ENCODE measurements around the gene SMIM30.
A peak's percentile ranks its signal among the peaks of the same experiment; 100 is the strongest.

Gene SMIM30

GRCh38 chr7:113100121-113100603 is 18.2 kb downstream of the SMIM30 start:
- no peak for DNase-seq (ENCODE audit: low spot score)

DNA sequence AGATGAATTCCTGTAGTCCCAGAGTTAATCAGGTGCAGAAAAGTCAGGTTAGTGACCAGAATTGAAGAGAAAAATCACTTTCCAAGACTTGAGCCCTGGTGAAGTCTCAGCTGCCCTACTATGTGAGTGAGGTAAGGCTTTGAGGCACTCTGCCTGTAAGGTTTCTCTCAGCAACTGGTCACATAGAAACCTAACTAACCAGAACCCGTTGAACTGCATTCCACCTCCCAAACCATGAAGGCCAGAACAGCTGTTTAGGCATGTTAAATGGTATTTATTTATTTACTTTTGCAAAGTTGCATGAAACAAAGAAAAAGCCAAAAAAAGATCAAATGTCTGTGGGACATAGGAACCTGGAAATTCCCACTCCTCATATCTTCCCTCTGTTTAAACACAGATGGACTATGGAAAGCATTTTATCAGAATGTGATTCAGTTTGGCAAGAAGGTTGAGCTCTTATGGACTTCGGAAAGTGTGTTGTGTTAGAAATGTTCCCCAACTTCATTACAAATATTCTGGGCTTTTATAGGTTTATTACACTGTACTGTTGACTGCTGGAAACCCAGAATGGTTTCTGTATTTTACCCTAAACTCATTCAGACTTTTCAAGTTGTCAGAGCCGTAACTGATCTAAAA is 19.0 kb downstream of the SMIM30 start:
- DNase-seq (ENCODE audit: low spot score): no peak

- no peak for DNase-seq (ENCODE audit: low spot score)
Observed at GRCh38 chr7:113094517-113095249, 23.7 kb downstream of the SMIM30 start.

GRCh38 chr7:113093561-113093960 is 24.8 kb downstream of the SMIM30 start:
- DNase-seq (ENCODE audit: low spot score): no peak

DNA sequence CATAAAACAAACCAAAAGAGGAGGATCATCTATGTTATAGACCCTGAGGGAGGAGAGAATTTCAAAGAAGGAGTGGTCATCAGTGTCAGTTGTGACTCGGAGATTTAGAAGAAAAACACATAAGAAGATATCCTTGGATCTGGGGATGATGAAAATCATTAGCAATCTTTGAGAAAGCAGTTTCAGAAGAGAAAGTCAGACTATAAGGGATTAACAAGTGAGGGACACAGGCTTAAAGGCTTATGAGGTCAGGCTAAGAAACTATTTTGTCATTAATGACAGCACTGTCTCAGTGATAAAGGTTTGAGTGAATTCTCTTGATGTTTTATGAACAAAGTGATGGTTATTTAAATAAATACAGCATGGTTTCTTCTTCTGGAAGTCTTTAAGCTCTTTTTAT is 25.6 kb downstream of the SMIM30 start:
- no peak for DNase-seq (ENCODE audit: low spot score)

- DNase-seq (ENCODE audit: low spot score): no peak
Observed at GRCh38 chr7:113087071-113087998, 31.0 kb downstream of the SMIM30 start.

- DNase-seq (ENCODE audit: low spot score): peak; percentile 22
Observed at GRCh38 chr7:113086431-113086888, 31.9 kb downstream of the SMIM30 start, which contains the start of gene GPR85. Gene GPR85, minus strand, starts transcription at chr7:113086827. Its CDS starts 2,106 bp downstream, at chr7:113084721.

DNA sequence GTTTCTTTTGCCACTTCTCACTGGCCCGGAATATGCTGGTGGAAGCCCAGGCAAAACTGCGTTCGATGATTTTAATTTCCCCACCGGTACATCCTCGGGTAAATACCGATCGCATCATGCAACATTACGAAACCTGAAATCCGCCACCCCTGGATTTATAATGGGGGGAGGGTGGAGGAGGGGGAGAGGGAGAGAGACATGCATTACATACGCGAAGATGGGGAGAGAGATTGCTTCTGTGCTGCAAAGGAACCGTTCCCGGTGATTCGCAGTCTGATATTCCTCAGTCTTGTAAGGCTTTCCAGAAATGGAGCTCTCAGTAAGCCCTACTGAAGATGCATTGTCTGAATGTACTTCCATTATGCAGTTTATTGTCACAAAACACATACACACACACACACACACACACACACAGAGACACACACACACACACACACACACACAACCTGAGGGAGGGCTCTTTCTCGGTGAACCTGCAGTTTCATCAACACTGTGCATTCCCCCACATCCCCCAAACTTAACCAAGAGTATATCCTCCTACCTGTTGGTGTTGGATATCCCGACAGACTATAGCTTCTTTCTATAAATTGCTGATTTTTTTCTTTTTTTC is 32.5 kb downstream of the SMIM30 start:
- no peak for DNase-seq (ENCODE audit: low spot score)

GRCh38 chr7:113084496-113085172 is 33.7 kb downstream of the SMIM30 start:
- DNase-seq (ENCODE audit: low spot score): no peak

DNA sequence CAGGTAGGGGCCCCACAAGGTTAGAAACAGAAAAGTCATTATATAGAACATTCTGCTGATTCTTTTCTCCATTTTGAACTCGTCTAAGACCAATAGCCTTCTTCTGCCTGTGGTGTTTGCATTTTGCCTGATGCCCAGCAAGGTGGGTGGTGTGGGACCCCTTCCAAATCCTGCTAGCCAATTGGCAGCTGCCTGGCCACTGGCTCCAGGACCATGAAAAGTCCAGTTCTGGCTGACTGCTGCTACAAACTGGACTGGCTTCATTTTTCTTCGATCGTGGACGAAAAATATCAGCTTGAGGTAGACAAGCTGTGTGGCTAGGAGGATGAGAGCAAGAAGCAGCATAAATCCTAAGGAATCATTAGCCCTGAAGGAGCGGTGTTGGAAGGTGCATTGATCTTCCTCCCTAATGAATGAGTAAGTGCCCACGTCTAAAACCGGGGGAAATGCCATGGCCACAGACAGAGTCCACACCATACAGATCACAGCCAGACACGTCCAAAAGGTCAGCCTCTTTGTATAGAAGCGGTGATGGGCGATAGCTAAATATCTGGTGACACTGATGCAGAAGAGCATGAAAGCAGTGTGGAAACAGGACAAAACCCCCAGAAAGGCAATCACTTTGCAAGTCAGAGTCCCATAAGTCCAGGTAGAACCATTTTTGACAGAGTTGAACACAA is 34.4 kb downstream of the SMIM30 start:
- DNase-seq (ENCODE audit: low spot score): no peak

DNA sequence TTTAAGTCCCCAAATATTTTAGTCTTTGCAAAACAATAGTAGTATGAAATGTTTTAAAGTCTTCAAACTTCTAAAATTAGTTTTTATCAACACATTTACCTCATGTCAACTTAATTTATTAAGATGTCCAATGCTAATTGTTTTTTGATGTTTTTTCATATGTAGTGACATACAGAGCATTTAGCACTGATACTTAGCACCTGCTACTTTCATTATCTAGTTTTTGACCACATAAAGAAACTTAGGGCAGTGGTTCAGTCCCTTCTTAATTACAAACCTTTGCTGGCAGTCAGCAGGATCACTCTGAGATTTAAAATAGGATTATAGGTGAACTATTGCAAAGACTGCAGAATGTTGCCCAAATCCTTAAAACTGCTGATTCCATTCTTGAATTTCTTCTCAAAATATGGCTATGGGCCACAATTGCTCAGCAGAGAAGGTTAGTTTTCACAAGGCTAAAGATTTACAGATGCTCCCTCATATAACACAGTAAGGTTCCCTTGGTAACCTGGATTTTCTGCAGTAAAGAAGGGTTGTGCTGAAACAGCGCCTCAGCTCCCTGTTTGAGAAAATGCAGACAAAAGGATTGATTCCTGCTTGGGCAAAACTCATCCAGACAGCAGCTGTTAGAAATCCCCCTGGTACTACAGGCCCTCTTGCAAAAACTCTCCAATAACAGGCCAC is 35.1 kb downstream of the SMIM30 start:
- DNase-seq (ENCODE audit: low spot score): no peak

- no peak for DNase-seq (ENCODE audit: low spot score)
Observed at GRCh38 chr7:113078331-113078730, 40.0 kb downstream of the SMIM30 start.

GRCh38 chr7:113076703-113077102 is 41.7 kb downstream of the SMIM30 start:
- DNase-seq (ENCODE audit: low spot score): no peak

DNA sequence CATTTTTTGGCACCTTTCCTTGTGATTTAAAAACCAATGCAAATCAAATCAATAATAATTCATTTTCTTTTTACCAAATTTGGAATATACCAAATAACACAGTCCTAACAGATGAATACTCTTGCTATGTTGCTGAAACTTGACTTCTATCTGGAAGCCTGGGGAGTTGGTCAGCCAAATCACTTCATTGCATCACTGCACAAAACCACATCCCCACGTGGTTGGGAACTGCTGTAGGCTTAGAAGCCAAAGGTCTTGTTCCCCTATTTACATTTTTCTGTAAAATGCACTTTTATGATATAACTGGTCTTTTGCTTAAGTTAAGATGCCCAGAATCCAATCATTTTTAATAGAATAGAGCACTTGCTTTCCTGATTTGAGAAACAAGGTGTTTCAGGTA is 46.9 kb downstream of the SMIM30 start:
- no peak for DNase-seq (ENCODE audit: low spot score)
